GM12891 (cell line): ENCODE data around the gene NDUFV3.
A peak's percentile ranks its signal among the peaks of the same experiment; 100 is the strongest.
"Not testable (repeated sequence)": the region's sequence is repeated elsewhere in the genome, so short reads cannot be mapped to it uniquely, and the experiment has no call there.

ENCODE experiments used
- DNase-seq: peaks from one replicate; pipeline ENCODE4 v3.0.0; 2011; ENCODE audit warnings: low spot score; ENCODE audit not compliant: insufficient read length
- FAIRE-seq: peaks from 2 replicates; lab custom pipeline; 2011; peaks lifted over from hg19 to GRCh38; lab: Jason Lieb, UNC
- PAX5 ChIP-seq: IDR thresholded peaks from 2 replicates; pipeline ENCODE4 v1.6.1; 2011; ENCODE audit warnings: low read length, moderate library complexity, mild to moderate bottlenecking; ENCODE audit not compliant: insufficient read depth, severe bottlenecking
- POLR2A ChIP-seq: IDR thresholded peaks from 2 replicates; pipeline ENCODE4 v1.6.1; 2011; ENCODE audit warnings: low read depth, low read length, control low read depth
- POLR2AphosphoS5 ChIP-seq: IDR thresholded peaks from 2 replicates; pipeline ENCODE4 v1.6.1; 2011; ENCODE audit warnings: low read depth, low read length, control low read depth
- POU2F2 ChIP-seq: IDR thresholded peaks from 2 replicates; pipeline ENCODE4 v1.6.1; 2011; ENCODE audit warnings: low read depth, mild to moderate bottlenecking, control low read depth, low read length, moderate library complexity
- SPI1 ChIP-seq: IDR thresholded peaks from 2 replicates; pipeline ENCODE4 v1.6.1; 2011; ENCODE audit warnings: low read depth, low read length, control low read depth
- TAF1 ChIP-seq: IDR thresholded peaks from 2 replicates; pipeline ENCODE4 v1.6.1; 2011; ENCODE audit warnings: low read depth, low read length, control low read depth

NDUFV3 gene

DNA sequence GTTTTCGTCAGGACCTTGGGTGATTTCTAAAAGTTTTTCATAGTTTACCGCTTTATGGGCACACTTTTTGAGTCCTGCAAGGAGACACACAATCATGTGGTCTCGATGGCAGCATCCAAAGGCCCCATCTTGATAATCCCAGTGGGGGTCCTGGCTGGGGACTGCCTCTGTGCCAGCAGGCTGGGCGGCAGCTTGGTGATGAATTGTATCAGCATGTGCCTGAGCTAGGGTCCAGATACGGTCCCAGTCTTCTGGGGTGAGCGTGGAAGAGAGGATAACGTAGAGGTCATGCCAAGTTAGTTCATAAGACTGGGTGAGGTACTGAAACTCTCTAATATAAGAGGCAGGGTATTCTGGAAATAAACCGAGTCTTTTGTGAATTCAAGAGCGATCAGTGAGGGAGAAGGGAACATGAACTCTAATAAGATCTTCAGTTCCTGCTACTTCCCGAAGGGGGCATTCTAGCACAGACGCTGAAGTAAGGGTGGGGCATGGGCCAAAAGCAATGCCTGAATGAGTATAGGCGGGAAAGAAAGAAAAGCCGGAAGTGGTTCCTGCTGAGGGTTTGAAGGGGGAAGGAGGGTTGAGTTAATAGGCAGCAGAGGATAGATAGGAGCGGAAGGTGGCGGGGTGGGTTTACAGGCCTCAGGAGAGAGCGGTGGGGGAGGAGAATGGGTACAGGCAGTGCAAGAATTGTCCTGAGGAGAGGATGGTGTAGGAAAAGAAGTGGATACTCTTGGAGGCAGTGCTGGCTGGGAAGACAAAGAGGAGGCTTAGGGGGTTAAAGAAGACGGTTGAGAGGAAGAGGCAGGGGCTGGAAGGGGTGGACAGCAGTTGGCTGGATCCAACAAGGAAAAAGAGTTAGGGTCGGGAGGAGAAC lies 30.7 kb downstream of the NDUFV3 start:
- peak; percentile 78 for FAIRE-seq
- TF ChIP-seq TAF1 = no peak
- no peak for TF ChIP-seq POU2F2
- 0 out of 2 replicates have a peak, but pooled peaks have one; percentile 39 for TF ChIP-seq POLR2A
- no peak for TF ChIP-seq PAX5
- no peak for TF ChIP-seq POLR2AphosphoS5
- peak; percentile 49 for TF ChIP-seq SPI1
- peak; percentile 76 for DNase-seq

GRCh38 chr21:42924433-42924751 lies 31.3 kb downstream of the NDUFV3 start:
- no peak for DNase-seq
- no peak for TF ChIP-seq POU2F2
- FAIRE-seq = no peak

GRCh38 chr21:42925114-42925926 lies 32.2 kb downstream of the NDUFV3 start, which contains the start of gene ERVH48-1:
ERVH48-1 (minus strand) TSS chr21:42925630; CDS start chr21:42919006, 6,624 bp downstream.
- DNase-seq = no peak
- FAIRE-seq = no peak
- no peak for TF ChIP-seq TAF1
- no peak for TF ChIP-seq POLR2A
- TF ChIP-seq SPI1 = no peak
- TF ChIP-seq POLR2AphosphoS5 = no peak
- no peak for TF ChIP-seq PAX5
- no peak for TF ChIP-seq POU2F2

- not testable (repeated sequence) for DNase-seq, FAIRE-seq
These were observed 34.5 kb downstream of the NDUFV3 start for GRCh38 chr21:42927474-42928200.

- DNase-seq (no peak), FAIRE-seq (no peak)
- TF ChIP-seq SPI1 (no peak), POLR2AphosphoS5 (no peak), TAF1 (no peak), POU2F2 (no peak), POLR2A (no peak), PAX5 (no peak)
These were observed 36.9 kb downstream of the NDUFV3 start for GRCh38 chr21:42929969-42930368.

DNA sequence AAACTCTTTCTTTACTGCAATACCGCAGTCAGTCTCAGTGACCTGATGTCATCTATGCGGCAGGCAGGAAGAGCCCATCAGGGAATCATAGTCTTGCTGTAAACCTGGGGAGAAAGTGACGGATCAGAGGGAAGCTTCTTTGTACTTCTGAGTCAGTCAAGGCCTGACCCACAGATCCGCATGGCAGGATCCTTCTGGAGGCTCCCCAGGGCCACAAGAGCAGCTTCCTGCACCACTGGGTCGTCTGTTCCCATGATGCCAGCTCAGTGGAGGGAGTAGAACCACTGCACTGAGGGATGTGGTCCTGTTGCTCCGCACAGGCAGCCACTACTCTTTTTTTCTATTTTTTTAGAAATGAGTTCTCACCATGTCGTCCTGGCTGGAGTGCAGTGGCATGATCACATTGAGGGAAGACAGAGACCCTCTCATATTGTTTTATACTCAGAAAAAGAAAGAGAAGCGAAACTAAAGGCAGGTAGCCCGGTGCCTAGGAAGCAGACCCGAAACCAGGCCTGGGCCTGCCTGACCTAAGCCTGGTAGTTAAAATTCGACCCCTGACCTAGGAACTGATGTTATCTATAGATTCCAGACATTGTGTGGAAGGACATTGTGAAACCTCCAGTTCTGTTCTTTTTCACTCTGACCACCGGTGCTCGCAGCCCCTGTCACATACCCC lies 38.6 kb downstream of the NDUFV3 start:
- peak; percentile 47 for FAIRE-seq
- DNase-seq = no peak
- TF ChIP-seq POLR2A (no peak), SPI1 (peak; percentile 25; the same call in 1 of the 2 replicates)

DNA sequence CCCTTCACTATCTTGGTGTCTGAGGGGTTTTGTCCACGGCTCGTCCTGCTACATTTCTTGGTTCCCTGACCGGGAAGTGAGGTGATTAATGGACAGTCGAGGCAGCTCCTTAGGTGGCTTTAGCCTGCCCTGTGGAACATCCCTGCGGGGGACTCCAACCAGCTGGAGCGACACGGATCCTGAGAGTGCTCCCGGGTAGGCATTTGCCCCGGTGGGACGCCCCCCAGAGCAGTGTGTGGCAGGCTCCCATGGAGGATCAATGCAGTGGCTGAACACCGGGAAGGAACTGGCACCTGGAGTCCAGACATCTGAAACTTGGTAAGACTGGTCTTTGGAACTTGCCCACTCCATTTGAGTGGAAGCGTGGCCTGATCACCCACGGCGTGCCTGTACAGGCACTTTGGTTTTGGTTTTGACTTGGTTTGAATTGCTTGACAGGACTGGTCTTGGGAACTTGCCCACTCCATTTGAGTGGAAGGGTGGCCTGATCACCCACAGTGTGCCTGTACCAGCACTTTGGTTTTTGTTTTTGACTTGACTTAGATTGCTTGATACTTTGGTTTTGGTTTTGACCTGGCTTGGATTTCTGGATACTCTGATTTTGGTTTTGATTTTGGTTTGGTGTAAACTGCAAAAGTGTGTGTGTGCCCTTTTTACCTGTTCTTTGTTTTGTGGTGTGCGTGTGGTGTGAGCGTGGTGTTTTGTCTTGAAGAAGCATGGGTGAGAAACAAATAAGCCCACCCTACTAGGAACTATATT lies 39.4 kb downstream of the NDUFV3 start:
- DNase-seq, FAIRE-seq: not testable (repeated sequence)

- not testable (repeated sequence) for DNase-seq, FAIRE-seq
These were observed 40.2 kb downstream of the NDUFV3 start for GRCh38 chr21:42933137-42933970.

DNA sequence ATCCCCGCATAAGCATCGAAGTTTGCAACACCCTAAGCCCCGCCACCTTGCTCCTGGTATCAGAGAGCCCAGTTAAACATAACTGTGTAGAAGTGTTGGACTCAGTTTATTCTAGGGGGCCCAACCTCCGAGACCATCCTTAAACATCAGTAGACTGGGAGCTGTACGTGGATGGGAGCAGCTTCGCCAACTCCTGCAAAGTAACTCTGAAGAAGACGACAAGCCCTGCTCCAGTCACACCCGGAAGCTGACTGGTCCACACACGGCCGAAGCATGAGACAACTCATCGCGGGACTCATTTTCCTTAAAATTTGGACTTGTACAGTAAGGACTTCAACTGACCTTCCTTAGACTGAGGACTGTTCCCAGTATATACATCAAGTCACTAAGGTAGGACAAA lies 40.9 kb downstream of the NDUFV3 start:
- FAIRE-seq, DNase-seq: not testable (repeated sequence)

- not testable (repeated sequence) for DNase-seq, FAIRE-seq
These were observed 43.3 kb downstream of the NDUFV3 start for GRCh38 chr21:42936360-42936759.
